Head of caudate nucleus (tissue), 42 donors: ENCODE measurements around the gene EXOSC2.

Experiments
- DNase-seq, 42 donors: peaks; one replicate each; pipeline versions ENCODE4 v3.0.0 to v3.0.0-alpha.2; 2020 to 2021; ENCODE audit warnings: mixed read lengths in 7 of 42
- intact Hi-C: fragments of 100-400 bp; cut with DNase I; formaldehyde crosslinking; loops from one replicate; pipeline ENCODE4 v1.15.0; 2022

Gene EXOSC2

DNA sequence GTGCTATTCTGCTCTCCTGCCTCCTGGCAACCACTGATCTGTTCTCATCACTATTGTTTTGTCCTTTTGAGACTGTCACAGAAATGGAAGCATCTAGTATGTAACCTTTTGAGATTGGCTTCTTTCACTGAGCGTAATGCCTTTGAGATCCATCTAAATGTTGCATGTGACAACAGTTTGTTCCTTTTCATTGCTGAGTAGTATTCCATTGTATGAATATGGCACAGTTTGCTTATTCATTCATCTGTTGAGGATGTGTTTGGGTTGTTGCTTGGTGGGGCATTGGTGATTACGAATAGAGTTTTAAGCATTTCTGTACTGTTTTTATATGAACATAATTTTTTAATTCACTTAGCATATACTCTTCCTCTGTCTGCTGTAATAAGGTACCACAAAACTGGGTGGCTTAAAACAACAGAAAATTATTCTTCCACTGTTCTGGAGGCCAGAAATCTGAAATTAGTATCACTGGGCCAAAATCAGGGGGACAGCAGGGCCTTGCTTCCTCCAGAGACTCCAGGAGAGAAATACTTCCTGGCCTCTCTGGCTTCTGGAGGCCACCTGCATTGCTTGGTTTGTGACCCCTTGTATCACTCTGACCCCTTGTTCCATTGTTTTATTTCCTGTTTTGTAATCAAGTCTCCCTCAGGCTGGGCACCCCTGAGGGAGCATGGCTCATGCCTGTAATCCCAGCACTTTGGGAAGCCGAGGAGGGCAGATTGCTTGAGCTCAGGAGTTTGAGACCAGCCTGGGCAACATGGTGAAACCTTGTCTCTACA, 53.0 kb downstream of the EXOSC2 start:
- DNase-seq, result no peak
- intact Hi-C loops, result no loop called here

DNA sequence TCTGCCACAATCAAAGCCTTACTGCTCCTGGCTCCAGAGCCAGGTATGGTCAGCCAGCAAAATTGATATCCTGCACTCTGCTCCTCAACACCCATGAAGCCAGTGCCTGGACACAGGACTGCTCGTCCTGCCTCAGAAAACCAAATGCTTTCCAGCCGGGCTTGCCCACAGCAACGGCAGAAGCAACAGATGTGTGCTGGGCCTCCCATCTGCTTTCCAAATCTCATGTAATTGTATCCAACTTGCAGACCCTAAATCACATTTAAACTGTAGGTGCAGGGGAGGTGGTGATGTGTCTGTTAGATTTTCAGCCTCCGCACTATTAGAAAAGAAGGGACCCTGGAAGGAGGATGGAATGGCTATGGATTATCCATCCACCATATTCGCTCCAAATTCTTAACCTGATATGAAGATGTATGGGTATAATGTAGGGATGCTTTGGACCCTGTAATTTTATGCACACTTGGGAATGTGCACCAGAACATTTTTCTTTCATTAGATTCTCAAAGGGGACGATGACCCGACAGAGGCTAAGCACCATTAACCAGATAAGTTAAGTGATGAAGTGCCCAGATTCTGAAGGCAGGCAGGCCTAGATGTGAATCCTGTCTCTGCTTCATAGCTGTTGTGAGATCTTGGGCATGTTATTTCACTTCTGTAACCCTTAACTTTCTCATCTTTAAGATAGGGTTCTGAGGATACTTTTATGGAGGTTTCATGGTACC, 58.2 kb downstream of the EXOSC2 start:
- intact Hi-C loops, result no loop called here
- DNase-seq, result no peak
